ENCODE measurements around the gene ACOT11. TPM values are rescaled to one million over a fixed set of nuclear protein-coding genes. Genes with fewer than 3 reads are reported as not detected.

The ACOT11 gene
- polyA plus RNA-seq, 1 donor (not counting 4 experiments of a cell fraction or from before 2014, with no cell fraction given): 3.4 TPM

DNA sequence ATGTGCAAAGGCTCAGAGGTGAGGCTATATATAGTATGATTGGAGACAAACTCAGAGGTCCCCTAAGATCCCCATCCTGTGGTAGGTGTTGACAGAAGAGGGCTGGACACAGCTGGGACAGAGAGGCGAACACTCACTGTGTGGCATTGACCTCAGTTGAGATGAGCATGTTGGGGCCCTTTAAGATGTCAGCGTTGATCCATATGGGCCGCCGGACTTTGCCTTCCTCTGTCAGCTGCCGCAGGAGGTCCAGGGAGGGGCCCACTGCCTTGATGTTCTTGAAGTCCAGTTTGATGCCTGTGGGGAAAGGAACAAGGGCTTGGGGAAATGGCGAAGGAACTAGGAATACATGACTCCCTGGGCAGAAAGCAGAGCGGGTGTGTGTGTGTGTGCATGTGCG lies 66.5 kb downstream of the ACOT11 start:
- dilution Hi-C loops (cut with MboI; ENCODE audit: extremely low pct_ligation_motif_present, low sequenced_read_pairs): no loop called here
- H3K36me3 ChIP-seq (ENCODE audit: control insufficient read depth in 2 of 2, extremely low read depth in 1 of 2, insufficient read depth in 2 of 2, low read length in 2 of 2): no peaks in the 10 kb centered on the region
- H3K9ac ChIP-seq (ENCODE audit: control insufficient read depth, extremely low read depth, insufficient read depth, low read length): no peak overlapping the region
- H3K4me1 ChIP-seq (ENCODE audit: control insufficient read depth, extremely low read depth, insufficient read depth, low read length): peaks cover 15% of the 10 kb centered on the region
- no peak for FAIRE-seq
- no peaks in the 10 kb centered on the region for H3K79me2 ChIP-seq (ENCODE audit: control insufficient read depth, insufficient read depth, low read length)
- TF ChIP-seq, protein P1, sequence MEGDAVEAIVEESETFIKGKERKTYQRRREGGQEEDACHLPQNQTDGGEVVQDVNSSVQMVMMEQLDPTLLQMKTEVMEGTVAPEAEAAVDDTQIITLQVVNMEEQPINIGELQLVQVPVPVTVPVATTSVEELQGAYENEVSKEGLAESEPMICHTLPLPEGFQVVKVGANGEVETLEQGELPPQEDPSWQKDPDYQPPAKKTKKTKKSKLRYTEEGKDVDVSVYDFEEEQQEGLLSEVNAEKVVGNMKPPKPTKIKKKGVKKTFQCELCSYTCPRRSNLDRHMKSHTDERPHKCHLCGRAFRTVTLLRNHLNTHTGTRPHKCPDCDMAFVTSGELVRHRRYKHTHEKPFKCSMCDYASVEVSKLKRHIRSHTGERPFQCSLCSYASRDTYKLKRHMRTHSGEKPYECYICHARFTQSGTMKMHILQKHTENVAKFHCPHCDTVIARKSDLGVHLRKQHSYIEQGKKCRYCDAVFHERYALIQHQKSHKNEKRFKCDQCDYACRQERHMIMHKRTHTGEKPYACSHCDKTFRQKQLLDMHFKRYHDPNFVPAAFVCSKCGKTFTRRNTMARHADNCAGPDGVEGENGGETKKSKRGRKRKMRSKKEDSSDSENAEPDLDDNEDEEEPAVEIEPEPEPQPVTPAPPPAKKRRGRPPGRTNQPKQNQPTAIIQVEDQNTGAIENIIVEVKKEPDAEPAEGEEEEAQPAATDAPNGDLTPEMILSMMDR (optimal IDR thresholded peaks at IDR 0.05 in 1 of 3, IDR thresholded peaks at IDR 0.05 in 1 of 3, conservative IDR thresholded peaks at IDR 0.05 in 1 of 3; ENCODE audit: extremely low read depth in 1 of 3, insufficient read depth in 2 of 3, low read length in 3 of 3): no peak
- no peak for TF ChIP-seq EZH2 (IDR thresholded peaks at IDR 0.05; ENCODE audit: low read length)
- no peaks in the 10 kb centered on the region for H4K20me1 ChIP-seq (ENCODE audit: control insufficient read depth, extremely low read depth, insufficient read depth, low read length)
- H3K4me2 ChIP-seq (ENCODE audit: control insufficient read depth, extremely low read depth, insufficient read depth, low read depth, low read length): no peak overlapping the region
- no peak overlapping the region for H3K27ac ChIP-seq (ENCODE audit: control insufficient read depth, insufficient read depth, low read length)
- H2AFZ ChIP-seq (ENCODE audit: control insufficient read depth, low read length): no peak overlapping the region
- no peak for DNase-seq (ENCODE audit: low read depth, low spot score)
- peaks cover 2% of the 10 kb centered on the region for H3K9me1 ChIP-seq (ENCODE audit: control insufficient read depth, extremely low read depth, insufficient read depth, low read length)
- H3K9me3 ChIP-seq (ENCODE audit: control insufficient read depth, low read depth, low read length): no peaks in the 10 kb centered on the region
- H3K4me3 ChIP-seq (ENCODE audit: control insufficient read depth in 2 of 3, extremely low read depth in 1 of 3, insufficient read depth in 2 of 3, low read depth in 1 of 3, low read length in 3 of 3): no peak overlapping the region
- peaks cover 4% of the 10 kb centered on the region for H3K27me3 ChIP-seq (ENCODE audit: control insufficient read depth, extremely low read depth, insufficient read depth, low read length)

DNA sequence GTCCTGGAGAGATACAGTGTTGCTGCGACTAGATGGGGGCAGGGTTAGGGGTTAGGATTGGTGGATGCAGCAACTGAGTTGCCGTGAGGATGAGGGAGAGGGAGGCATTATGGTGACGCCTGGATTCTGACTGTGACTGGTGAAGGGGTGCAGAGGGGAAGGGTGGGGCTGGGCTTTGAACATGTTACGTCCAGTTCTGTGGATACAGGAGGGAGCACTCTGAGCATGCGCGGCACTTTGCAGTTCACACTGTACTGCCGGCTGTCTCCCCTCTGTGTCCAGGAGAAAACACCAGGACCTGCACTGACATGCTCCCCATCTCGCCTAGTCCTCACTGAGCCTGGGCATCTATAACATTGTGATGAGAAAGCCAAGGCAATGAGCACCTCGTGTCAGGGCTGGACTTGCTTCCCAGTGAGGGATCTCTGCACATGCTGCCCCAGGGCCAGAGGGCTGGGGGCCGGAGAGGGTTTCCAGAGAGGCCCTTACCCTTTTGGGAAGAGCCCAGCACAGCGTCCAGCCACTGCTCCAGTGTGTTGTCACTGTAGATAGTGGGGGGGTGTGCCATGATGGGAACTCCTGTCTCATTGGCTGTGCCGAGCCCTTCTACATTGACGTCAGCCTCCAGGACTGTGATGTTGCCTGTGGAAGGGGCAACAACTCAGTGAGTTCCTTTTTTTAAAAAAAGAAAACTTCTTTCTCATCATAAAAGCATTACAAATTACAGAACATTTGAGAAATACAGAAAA lies 67.7 kb downstream of the ACOT11 start:
- Histone ChIP-seq H3K4me2 (ENCODE audit: control insufficient read depth, extremely low read depth, insufficient read depth, low read depth, low read length) (peak overlapping the region; percentile 37), H3K27me3 (ENCODE audit: control insufficient read depth, extremely low read depth, insufficient read depth, low read length) (peaks cover 4% of the 10 kb centered on the region), H3K9me3 (ENCODE audit: control insufficient read depth, low read depth, low read length) (no peaks in the 10 kb centered on the region), H3K36me3 (ENCODE audit: control insufficient read depth in 2 of 2, extremely low read depth in 1 of 2, insufficient read depth in 2 of 2, low read length in 2 of 2) (no peaks in the 10 kb centered on the region), H3K79me2 (ENCODE audit: control insufficient read depth, insufficient read depth, low read length) (no peaks in the 10 kb centered on the region), H3K4me3 (ENCODE audit: control insufficient read depth in 2 of 3, extremely low read depth in 1 of 3, insufficient read depth in 2 of 3, low read depth in 1 of 3, low read length in 3 of 3) (no peak overlapping the region), H2AFZ (ENCODE audit: control insufficient read depth, low read length) (peak overlapping the region; percentile 75), H4K20me1 (ENCODE audit: control insufficient read depth, extremely low read depth, insufficient read depth, low read length) (no peaks in the 10 kb centered on the region), H3K9me1 (ENCODE audit: control insufficient read depth, extremely low read depth, insufficient read depth, low read length) (peaks cover 2% of the 10 kb centered on the region), H3K9ac (ENCODE audit: control insufficient read depth, extremely low read depth, insufficient read depth, low read length) (no peak overlapping the region), H3K27ac (ENCODE audit: control insufficient read depth, insufficient read depth, low read length) (no peak overlapping the region), H3K4me1 (ENCODE audit: control insufficient read depth, extremely low read depth, insufficient read depth, low read length) (peaks cover 15% of the 10 kb centered on the region)
- dilution Hi-C loops (cut with MboI; ENCODE audit: extremely low pct_ligation_motif_present, low sequenced_read_pairs): no loop called here
- TF ChIP-seq, protein P1 (optimal IDR thresholded peaks at IDR 0.05 in 1 of 3, IDR thresholded peaks at IDR 0.05 in 1 of 3, conservative IDR thresholded peaks at IDR 0.05 in 1 of 3; ENCODE audit: extremely low read depth in 1 of 3, insufficient read depth in 2 of 3, low read length in 3 of 3): no peak
- TF ChIP-seq EZH2 (IDR thresholded peaks at IDR 0.05; ENCODE audit: low read length): no peak
- FAIRE-seq (peak; percentile 97), DNase-seq (ENCODE audit: low read depth, low spot score) (peak; percentile 83)
